Frontal cortex (tissue), 4 donors: ENCODE measurements around the gene ILF2. TPM values are rescaled to one million over a fixed set of nuclear protein-coding genes. Genes with fewer than 3 reads are reported as not detected.

ENCODE experiments used
- DNase-seq, 2 donors: peaks; one replicate each; pipeline ENCODE4 v3.0.0; 2012; ENCODE audit warnings: low spot score in 2 of 2
- FAIRE-seq: peaks from 2 replicates; lab custom pipeline; 2012; peaks lifted over from hg19 to GRCh38; lab: Jason Lieb, UNC
- small RNA-seq: library from RNA; depleted of rRNA; stranded (forward); fragments of <200 nt; gene quantifications from one replicate; pipeline ENCODE3, GENCODE V24; 2014
- total RNA-seq: library from RNA; depleted of rRNA; stranded (reverse); fragments of >200 nt; gene quantifications from one replicate; pipeline ENCODE4 v1.2.3, GENCODE V29; 2014
- donor health status: control.
- donor health status: control.
- donor health status: control.

Gene ILF2
- total RNA-seq, 1 donor from 2014 or later = 240 TPM

GRCh38 chr1:153613406-153613805 is 57.4 kb downstream of the ILF2 start:
- FAIRE-seq (no peak), DNase-seq (no peak)

DNA sequence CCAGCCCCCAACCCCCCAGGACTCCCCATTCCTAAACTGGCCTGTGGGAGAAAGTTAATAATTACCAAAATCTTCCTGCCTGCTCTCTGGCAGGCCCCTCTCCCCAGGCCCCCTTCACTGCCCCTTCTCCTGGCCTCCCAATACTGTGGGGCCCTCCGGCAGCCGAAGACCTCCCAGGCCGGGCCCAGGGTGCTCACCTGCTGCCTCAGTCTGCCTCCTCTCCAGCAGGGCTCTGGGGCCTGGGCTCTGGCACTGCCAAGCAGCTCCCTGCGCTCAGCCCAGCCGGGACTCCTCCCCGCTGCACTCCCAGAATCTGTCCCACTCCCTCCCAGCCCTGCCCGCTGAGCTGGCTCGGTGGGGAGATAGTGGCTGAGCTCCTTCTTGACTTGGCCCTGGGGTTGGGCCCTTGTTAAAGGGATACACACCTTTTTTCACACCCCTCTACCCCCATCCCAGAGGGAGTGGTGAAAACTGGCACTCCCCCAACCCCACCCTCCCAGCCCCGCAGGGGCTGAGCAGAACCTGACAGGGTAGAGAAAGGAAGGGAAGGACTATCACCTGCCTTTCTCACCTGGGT is 58.0 kb downstream of the ILF2 start, which contains the start of gene S100A16:
TSS of gene S100A16 (minus strand) at position 383 of the 577 bp plus-strand sequence. CDS start 4,986 bp downstream, outside the sequence.
- FAIRE-seq (no peak), DNase-seq (no peak)

DNA sequence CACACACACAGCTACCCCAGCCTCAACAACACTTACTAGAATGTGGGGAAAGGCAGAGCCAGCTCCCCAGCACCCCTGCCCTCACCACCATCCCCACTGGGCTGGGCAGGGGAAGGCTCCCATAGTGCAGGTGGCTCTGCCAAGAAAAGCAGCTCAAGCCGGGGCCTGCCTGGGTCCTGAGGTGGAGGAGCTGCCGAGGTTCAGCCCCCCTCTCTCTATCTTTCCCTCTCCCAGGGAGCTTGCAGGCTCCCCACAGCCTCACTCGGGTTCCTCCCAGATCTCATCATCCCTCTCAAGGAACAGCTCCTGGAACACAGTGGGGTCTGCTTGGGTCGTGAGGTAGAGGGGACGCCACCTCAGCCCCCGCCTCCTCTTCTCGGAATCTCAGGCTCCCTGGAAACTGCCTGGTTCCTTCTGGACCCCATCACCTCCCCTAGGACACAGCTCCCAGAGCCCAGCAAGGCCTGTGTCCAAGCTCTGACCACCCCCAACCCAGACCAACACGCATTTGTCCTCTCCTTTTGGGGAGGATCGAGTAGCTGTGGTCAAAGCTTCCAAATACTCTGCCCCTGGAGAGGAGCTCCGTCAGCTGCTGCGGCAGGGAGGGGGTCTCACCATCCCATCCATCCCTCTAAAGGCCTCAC is 58.6 kb downstream of the ILF2 start:
- DNase-seq (no peak), FAIRE-seq (no peak)

Small RNA genes lying within 50 kb of the gene (small RNA-seq; reads per million reads assigned to genes)
- gene MIR8083 (not detected), gene RN7SL372P (not detected)

Other genes with a start within 250 kb of the ILF2 start
- gene S100A7, start 210.3 kb downstream of the ILF2 start, total RNA-seq = not detected
- 9.8 TPM for gene S100A6, start 135.0 kb downstream of the ILF2 start, total RNA-seq
- not detected for gene S100A5, start 130.1 kb downstream of the ILF2 start, total RNA-seq
- gene S100A4, start 125.2 kb downstream of the ILF2 start, total RNA-seq = 1.6 TPM
- not detected for gene S100A3, start 121.7 kb downstream of the ILF2 start, total RNA-seq
- not detected for gene S100A2, start 105.1 kb downstream of the ILF2 start, total RNA-seq
- gene S100A16, start 57.9 kb downstream of the ILF2 start, total RNA-seq = 13.0 TPM
- gene S100A14, start 54.7 kb downstream of the ILF2 start, total RNA-seq = not detected
- gene S100A13, start 43.5 kb downstream of the ILF2 start, total RNA-seq = 7.3 TPM
- gene S100A1, start 42.6 kb downstream of the ILF2 start, total RNA-seq = 1.2 TPM
- 55.0 TPM for gene CHTOP, start 36.9 kb downstream of the ILF2 start, total RNA-seq
- 46.1 TPM for gene SNAPIN, start 12.3 kb downstream of the ILF2 start, total RNA-seq
- gene NPR1, start 7.7 kb upstream of the ILF2 start, total RNA-seq = 0.41 TPM
- gene INTS3, start 57.1 kb upstream of the ILF2 start, total RNA-seq = 29.8 TPM
- 14.7 TPM for gene SLC27A3, start 104.4 kb upstream of the ILF2 start, total RNA-seq